Measurements from ENCODE around the gene FOXI3. TPM values are rescaled to one million over a fixed set of nuclear protein-coding genes. Genes with fewer than 3 reads are reported as not detected.

The FOXI3 gene
- total RNA-seq: not detected
- long read RNA-seq: 0 reads

DNA sequence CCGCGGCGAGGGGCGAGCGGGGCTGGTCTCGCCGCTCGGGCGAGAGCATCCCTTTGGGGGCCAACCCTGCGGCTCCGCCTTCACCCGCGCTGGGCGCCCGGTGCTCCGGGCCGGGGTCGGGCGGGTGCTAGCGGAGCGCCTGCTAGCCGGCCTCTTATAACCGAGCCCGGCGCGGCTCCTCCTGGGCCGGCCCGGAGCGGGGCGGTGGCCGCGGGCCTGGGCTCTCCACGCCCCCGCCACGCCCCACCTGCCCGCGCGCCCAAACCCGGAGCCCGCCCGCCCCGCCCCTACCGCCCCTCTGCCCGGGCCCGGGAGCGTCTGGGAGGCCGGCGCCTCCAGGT lies at the start of gene FOXI3:
Gene FOXI3 (minus strand): TSS at position 129 of the 341 bp plus-strand sequence. CDS start 158 bp downstream, outside the sequence.
- DNase-seq (no peak), ATAC-seq (ENCODE audit: poor library complexity) (no peak)
- intact Hi-C loops (cut with DNase I): no loop called here

DNA sequence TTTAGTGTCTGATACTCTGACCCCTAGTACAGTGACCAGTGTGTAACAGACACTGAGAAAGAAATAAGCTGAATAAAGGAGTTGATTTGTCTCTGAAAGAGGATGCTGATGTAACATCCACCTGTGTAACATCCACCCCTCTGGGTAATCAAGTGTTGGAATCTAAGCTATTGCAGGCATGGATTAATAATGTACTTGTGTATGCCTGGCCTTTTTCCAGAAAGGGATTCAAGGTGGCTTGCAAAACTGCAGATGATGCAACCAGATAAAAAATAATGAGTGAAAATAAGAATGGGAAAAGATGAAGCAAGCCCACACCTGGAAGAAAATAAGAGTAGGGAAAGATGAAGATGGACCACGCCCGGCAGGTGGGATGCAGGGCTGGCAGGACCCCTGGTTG lies 48.2 kb upstream of the FOXI3 start:
- DNase-seq (no peak), ATAC-seq (ENCODE audit: poor library complexity) (no peak)
- intact Hi-C loops (cut with DNase I): no loop called here

DNA sequence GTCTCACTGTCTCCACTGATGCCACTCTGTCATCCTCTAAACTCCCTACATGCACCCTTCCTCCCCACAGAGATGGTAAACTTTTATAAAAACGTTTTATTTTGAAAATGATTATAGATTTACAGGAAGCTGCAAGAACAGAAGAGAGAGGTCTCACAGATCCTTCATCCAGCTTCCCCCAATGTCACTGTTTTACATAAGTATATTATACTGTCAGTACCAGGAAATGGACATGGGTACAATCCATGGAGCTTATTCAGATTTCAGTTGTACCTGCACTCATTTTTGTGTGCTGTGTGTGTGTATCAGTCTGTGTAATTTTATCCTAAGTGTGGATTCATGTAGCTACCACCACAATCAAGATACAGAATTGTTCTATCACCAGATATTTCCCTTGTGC lies 46.7 kb upstream of the FOXI3 start:
- ATAC-seq (ENCODE audit: poor library complexity): no peak
- no peak for DNase-seq
- intact Hi-C loops (cut with DNase I): no loop called here

DNA sequence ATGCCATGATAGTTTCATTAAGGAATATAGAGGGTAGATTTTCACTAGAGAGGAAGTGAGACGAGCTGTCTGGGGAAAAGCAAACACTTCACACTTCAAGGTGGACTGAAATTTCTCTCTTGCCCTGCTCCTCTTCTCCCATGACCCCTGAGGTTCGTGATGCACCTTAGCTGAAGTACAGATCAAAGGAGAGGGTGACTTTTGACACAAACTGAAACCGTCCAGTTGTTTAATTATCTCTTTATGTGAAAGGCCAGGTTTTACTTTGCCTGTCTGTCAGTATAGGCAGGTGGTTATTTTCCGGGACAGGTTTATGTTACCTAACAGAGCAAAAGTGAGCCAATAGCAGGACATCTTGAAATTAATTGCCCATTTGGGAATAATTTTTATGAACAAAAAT lies 41.0 kb upstream of the FOXI3 start:
- intact Hi-C loops (cut with DNase I): no loop called here
- DNase-seq: no peak
- no peak for ATAC-seq (ENCODE audit: poor library complexity)

DNA sequence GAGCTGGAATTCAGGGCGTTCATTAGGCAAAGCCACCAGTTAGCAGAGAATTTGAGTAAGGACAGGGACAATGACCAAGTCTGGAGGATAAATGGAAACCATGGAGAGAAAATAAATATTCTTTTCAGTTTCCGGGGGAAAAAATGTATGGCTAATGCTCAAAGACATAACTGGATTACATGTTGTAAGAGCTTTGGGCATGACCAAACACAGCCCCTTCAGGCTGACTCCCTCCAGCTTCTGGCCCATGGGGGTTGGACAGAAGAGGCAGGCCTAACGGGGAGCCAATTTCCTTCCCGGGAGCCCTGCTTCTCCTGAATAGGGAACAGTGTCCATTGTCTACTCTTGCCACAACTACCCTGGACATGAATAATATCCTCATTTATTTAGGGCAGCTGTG lies 39.5 kb upstream of the FOXI3 start:
- intact Hi-C loops (cut with DNase I): no loop called here
- ATAC-seq (ENCODE audit: poor library complexity) (no peak), DNase-seq (no peak)

DNA sequence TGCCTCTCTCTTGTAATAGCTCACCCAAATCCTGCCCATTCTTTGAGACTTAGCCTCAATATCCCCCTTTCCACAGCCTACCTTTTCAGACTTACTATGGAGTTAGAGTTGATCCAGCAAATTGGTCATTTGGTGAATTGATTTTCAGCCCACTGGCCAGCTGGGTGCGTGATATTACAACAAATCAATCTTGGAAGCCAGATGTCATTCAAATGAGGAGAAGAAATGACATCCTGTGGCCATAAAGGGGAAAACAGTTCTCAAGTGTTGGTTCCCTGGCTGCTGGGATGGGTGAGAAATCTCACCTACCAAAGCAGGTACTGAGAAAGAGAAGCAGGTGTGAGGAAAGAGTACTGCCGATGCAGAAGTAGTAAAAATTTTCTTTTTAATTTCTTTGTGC lies 36.7 kb upstream of the FOXI3 start:
- intact Hi-C loops (cut with DNase I): no loop called here
- ATAC-seq (ENCODE audit: poor library complexity): no peak

DNA sequence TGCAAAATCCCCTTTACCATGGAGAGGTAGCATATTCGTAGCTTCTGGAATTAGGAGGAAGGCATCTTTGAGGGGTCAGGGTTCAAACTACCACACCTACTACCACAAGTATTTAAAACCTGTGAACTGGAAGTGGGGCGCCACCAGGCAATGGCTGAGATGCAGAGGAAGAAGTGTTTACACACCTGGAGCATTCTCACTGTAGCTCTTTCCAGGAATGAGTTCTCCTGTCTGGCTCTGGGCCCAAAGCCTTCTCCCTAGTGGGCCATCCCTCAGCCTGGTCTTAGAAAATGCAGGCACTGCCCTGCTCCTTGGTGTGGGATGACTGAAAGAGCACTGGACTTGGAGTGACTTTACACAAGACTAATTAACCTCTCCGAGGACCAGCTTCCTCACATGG lies 30.7 kb upstream of the FOXI3 start:
- intact Hi-C loops (cut with DNase I): no loop called here
- no peak for ATAC-seq (ENCODE audit: poor library complexity)
- no peak for DNase-seq

More for the DNA sequence above, 36.7 kb upstream of the FOXI3 start:
- DNase-seq: no peak

DNA sequence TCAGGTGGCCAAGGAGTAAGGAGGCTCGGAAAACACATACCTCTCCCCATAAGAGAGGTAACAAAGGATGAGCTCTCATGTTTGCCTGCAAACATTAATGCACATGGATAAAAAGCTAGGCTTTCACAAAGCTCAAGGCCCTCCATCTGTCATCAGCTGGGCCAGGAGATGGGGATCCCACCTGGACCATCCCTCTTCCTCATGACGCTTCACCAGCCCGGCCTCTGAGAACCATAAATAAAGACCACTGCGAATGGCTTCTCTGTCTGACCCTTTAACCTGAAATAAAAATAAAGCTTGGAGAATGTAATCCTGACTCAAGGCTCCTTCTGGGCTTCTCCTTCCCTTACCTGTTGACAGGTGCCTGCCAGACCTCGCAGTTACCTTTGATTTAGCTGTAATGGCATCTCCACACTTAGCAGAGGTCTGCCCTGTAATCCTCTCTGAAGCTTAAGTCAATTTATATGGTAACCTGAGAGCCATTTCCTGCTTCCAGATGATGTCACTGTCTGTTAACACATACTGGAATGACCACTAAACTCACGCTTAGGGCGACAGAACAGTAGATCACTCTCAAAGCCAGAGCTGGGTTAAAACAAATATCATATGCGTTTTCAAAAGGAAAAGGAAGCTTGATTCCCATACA lies 29.3 kb upstream of the FOXI3 start:
- intact Hi-C loops (cut with DNase I): no loop called here
- ATAC-seq (ENCODE audit: poor library complexity) (no peak), DNase-seq (no peak)

DNA sequence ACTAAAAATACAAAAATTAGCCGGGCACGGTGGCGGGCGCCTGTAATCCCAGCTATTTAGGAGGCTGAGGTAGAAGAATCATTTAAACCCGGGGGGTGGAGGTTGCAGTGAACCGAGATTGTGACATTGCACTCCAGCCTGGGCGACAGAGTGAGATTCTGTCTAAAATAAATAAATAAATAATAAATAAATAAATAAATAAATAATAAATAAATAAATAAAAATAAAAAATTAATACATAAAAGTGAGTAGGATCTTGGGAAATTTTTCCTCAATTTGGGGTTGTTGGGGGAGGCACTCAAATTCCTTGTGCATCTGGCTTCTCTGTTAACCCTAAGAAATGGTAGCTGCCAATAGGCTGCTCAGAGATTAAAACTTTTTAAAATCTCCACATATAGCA lies 20.3 kb upstream of the FOXI3 start:
- ATAC-seq (ENCODE audit: poor library complexity): no peak
- DNase-seq: no peak
- intact Hi-C loops (cut with DNase I): no loop called here

DNA sequence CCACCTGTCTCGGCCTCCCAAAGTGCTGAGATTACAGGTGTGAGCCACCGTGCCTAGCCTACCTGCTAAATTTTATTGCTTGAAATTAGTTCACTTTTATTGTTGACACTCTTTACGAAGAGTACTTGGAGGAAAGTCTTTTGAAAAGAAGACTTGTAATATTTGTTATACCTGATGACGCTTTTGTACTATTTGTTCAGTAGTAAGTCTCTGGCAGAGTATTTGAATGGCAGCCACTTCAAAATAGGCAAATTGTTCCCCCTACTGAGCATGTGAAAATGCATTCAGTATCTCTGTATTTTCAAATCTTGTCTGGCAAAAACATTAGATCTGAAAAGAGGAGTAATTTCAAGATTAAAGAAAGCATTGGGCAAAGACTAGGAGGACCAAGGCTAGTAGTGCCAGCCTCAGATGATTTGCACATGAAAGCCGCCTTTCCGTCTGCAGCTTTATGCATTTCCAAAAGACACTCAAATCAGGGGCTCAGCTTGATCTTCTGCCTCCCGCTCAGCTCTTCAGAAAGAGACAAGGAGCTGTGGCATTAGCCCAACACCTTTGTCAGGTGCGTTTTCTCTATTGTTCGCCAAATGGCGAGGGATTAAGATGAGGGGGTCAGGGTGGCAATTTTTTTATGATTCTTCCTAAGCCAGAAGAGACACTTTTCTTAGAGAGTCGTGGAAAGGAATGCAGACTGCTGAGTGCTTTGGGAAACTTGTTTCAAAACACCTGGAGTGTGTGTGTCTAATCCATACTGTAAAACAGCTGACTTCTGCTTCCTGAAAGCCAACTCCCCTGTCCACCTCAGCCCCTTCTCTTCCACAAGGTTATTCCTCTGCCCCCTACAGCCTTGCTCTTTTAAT lies 18.8 kb upstream of the FOXI3 start:
- intact Hi-C loops (cut with DNase I): no loop called here
- DNase-seq: no peak
- no peak for ATAC-seq (ENCODE audit: poor library complexity)

DNA sequence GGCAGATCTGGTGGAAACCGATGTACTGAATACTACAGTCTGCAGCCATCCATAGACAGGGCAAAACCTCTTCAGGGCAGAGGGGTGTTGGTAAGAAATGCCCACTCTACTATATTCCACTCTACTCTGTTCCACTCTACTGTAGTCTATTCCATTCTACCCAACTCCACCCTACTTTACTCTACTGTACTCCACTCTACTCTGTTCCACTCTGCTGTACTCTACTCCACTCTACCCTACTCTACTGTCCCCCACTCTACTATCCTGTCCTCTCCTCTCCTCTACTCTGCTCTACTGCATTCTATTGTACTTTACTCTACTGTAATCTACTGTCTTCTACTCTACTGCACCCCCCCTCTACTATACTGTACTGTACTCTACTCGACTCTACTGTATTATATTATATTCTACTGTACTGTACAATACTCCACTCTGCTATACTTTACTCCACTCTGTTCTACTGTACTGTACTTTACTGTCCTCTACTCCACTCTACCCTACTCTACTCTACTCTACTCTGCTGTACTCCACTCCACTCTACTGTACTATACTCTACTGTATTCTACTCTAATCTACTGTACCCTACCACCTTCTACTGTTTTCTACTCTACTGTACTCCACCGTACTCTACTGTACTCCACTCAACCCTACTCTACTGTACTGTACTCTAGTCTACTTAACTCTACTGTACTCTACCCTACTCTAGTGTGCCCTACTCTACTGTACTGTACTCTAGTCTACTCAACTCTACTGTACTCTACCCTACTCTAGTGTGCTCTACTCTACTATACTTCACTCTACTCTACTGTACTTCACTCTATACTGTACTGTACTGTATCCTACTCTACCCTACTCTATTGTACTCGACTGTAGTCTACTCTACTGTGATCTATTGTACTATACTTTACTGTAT lies 17.0 kb upstream of the FOXI3 start:
- intact Hi-C loops (cut with DNase I): no loop called here
- ATAC-seq (ENCODE audit: poor library complexity) (no peak), DNase-seq (no peak)

DNA sequence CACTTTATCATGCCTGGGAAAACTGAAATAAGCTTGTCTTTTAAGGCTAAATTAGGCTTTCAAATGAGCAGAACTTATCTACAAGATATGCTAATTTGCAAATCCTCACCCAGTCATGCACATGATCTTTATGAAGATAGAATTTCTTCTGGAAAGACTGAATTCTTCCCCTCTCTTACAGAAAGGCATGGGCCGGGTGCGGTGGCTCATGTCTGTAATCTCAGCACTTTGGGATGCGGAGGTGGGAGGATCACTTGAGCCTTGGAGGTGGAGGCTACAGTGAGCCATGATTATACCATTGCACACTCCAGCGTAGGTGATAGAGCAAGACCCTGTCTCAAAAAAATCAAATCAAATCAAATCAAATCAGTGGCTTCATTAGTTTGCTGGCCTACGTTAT lies 11.7 kb upstream of the FOXI3 start:
- DNase-seq (no peak), ATAC-seq (ENCODE audit: poor library complexity) (no peak)
- intact Hi-C loops (cut with DNase I): no loop called here

DNA sequence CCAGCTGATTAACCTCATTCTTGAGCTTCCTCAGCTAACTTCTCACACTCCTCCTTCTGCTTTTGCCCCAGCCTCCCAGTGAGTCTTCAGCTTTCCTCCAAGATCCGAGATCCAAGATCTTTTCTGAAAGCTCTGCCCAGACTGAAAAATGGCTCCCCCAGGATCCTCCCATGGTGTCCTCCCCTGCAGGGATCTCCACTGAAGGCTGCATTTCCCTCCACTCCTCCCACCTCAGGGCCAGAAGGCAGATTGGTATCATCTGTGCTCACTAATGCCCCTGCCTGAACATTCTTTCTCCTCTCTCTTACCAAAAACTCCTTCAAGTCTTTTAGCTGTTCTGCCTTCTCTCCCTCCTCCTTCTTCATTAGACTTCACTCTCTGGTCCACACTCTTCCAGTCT lies 6.1 kb upstream of the FOXI3 start:
- intact Hi-C loops (cut with DNase I): no loop called here
- ATAC-seq (ENCODE audit: poor library complexity) (no peak), DNase-seq (no peak)

DNA sequence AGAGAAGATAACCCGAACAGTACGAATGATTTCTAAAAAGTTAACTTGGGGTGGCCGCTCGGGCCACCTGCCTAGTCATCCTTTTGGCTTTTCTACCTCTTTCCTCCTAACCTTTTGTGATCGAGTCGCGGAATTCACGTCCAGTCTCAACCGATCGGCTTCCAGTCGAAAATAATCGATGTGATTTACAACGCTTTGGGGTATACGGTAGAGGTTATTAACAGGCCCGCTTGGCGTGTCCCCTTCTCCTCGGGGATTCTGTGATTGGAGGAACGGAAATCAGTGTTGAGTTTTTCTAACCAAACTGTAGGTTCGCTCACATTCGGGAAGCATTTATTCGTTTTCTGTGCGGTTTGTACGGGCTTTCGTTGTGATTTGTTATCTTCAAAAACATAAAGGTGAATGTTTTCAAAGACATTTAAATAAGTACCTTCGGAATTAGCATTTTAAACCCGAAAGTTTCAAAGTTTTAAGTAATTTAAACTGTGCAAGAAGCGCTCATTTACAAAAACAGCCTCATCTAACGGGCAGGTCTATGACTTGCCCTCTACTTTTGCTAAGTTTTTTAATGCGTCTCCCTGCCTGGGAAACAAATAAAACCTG lies 588 bp upstream of the FOXI3 start:
- DNase-seq: no peak
- ATAC-seq (ENCODE audit: poor library complexity): no peak
- intact Hi-C loops (cut with DNase I): no loop called here

DNA sequence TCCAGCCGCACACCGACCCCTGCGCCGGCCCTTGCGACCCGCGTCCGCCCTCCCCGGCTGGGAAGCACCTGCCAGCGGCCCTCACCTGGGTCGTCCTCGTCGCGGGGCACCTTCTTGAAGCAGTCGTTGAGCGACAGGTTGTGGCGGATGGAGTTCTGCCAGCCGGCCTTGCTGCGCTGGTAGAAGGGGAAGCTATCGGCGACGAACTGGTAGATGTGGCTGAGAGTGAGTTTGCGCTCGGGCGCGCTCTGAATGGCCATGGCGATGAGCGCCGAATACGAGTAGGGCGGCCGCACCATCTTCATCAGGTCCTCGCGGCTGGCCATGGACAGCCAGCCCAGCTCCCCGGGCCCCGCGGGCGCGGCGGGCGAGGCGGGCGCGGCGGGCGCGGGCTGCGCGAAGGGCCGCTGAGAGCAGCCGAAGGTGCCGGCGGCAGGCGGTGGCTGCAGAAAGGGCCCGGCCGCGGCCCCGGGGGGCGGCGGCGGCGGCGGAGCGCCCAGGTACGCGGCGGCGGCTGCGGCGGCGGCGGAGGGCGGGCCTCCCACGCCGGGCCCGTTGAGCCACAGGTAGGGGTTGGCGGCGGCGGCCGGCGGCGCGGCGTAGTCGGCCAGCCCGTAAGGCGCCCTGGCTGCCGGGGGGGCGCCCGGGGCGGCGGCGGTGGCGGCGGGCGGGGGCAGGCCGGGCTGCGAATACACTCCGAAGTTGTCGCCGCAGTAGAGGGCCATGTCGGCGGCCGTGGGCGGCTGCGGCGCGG lies 505 bp downstream of the FOXI3 start:
- no peak for DNase-seq
- no peak for ATAC-seq (ENCODE audit: poor library complexity)
- intact Hi-C loops (cut with DNase I): no loop called here

DNA sequence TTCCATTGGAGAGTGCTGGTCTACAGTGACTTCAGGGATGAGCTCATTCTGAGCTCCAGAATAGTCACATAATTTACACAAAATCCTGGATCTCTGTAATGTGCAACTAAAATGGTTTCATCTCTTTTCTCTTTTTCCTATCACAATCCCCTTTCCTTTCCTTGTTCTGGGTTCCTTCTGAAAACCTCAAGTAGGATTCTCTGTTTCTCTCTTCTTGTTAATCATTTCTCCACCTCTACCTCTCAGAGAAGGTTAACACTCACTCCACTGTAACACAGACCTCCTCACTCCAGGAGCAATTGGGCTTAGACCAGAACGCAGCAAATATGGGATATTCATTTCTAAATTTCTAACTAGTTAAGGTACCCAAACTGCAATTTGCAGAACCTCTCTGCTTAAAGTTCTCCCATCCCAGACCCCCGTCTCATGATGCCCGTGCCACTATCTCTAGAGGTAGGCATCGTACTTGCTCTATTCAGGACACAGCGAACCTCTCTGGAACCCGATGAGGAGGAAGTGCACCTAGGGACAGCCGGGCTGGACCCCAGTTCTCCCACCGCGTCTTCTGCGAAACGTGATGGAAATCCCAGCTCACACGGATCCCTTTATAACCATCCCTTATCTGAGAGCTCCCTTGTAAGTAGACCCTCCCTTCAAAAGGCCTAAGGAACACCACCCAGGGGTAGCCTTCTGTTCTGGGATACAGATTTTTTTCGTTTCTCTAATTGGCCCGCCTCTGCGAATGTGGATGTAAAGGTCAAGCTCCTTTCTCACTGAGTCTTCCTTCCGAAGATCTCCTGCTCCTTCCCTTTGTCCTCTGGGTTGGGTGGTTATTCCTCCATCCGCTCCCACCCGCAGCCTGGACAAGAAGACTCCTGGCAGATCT lies 1.3 kb downstream of the FOXI3 start:
- no peak for DNase-seq
- intact Hi-C loops (cut with DNase I): no loop called here
- no peak for ATAC-seq (ENCODE audit: poor library complexity)

DNA sequence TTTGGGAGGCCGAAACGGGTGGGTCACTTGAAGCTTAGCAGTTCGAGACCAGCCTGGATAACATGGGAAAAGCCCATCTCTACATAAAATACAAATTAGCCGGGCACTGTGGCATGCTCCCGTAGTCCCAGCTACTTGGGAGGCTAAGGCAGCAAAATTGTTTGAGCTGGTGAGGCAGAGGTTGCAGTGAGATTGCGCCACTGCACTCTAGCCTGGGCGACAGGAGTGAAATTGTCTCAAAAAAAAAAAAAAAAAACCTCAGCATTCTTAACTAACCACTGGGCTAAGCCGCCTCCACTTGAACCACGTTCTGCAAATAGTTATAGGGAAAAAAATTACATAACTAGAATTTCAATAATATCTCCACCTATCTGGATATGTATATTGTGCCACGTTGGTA lies 2.3 kb downstream of the FOXI3 start:
- DNase-seq (no peak), ATAC-seq (ENCODE audit: poor library complexity) (no peak)
- intact Hi-C loops (cut with DNase I): no loop called here

DNA sequence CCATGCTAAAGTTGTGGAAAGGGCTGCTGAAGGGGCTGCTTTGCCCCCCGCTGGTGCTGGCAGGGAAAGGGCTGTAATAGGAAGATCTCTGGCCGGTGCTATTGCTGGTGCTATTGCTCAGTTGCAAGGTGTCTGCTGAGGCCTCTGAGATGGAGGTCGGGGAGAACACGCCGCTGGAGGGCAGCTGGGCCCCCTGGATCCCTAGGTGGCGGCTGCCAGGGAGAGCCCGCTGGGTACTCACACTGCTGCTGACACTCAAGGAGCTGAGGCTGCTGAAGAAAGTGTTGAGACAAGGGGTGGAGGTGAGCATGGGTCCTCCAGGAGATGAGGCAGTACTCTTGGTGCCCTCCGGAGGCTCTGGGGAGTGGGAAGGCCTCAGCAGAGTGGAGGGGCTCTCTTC lies 4.2 kb downstream of the FOXI3 start:
- DNase-seq: no peak
- intact Hi-C loops (cut with DNase I): no loop called here
- no peak for ATAC-seq (ENCODE audit: poor library complexity)

Data from Right ventricle myocardium superior (tissue), 1 donor.